AG10803 (cell line): ENCODE measurements around the gene FAM120AOS.

Experiments used
- DNase-seq: peaks from one replicate; pipeline ENCODE4 v3.0.0; 2010; ENCODE audit warnings: low read depth
- H3K4me3 ChIP-seq: 2 replicates; pipeline ENCODE4 v1.5.1; 2011; ENCODE audit warnings: mild to moderate bottlenecking, low read length, control low read depth
- TF ChIP-seq, protein P1 (sequence below): conservative IDR thresholded peaks from 2 replicates; pipeline ENCODE4 v1.5.1; 2011; ENCODE audit warnings: mild to moderate bottlenecking, low read length, control low read depth, inconsistent platforms

Gene FAM120AOS

DNA sequence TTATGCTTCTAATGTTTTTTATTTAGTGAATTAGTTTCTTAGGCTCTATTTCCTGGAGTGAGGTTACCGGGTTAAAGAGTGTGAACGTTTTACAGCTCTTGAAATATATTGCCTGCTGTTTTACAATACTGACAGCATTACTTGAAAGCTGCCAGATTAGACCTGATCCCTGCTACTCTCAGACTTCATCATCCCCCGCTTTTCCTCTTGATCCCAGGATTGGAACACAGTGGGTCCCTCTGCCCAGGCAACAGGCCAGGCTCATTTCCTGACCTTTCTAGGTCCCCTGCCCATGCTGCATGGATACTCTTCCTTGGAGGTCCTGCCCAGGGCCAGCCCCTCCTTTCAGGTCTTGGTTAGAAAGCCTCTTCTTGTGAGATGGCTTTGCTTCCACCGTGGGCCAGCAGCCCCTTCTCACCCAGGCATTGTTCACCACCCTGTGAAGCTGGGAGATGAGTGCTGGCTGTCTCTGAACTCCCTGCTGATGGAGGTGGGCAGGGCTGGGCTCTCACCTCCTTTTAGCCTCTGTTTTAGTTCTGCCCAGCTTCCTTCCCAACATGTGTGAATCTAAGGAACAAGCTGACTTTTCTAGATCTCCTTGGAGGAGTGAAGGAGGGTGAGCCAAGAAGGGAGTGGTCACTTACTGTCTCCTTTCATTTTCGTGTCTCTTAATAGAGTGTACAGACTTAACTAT lies 15.5 kb upstream of the FAM120AOS start:
- peak overlapping the region; percentile 23; the same call in 1 of the 2 replicates for H3K4me3 ChIP-seq
- TF ChIP-seq, protein P1, sequence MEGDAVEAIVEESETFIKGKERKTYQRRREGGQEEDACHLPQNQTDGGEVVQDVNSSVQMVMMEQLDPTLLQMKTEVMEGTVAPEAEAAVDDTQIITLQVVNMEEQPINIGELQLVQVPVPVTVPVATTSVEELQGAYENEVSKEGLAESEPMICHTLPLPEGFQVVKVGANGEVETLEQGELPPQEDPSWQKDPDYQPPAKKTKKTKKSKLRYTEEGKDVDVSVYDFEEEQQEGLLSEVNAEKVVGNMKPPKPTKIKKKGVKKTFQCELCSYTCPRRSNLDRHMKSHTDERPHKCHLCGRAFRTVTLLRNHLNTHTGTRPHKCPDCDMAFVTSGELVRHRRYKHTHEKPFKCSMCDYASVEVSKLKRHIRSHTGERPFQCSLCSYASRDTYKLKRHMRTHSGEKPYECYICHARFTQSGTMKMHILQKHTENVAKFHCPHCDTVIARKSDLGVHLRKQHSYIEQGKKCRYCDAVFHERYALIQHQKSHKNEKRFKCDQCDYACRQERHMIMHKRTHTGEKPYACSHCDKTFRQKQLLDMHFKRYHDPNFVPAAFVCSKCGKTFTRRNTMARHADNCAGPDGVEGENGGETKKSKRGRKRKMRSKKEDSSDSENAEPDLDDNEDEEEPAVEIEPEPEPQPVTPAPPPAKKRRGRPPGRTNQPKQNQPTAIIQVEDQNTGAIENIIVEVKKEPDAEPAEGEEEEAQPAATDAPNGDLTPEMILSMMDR: no peak
- peak; percentile 53 for DNase-seq

DNA sequence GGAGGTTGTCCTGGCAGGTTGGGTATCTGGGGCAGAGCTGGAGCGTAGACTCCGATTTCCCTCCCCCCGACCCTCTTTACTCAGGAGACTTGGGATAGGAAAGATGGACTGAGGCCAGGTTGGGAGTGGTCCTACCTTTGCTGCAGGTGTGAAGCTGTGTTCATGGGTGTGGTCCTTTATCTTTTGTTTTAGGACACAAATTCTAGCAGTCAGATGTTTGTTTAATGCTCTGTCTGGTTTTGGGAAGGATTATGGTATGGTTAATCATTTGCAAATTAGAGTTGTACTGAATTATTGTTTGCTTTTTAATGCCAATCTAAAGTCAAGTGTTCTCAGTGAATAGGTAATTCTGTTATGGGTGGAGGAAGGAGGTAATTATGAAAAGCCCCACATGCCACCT lies 14.1 kb upstream of the FAM120AOS start:
- TF ChIP-seq, protein P1: no peak
- DNase-seq: no peak
- H3K4me3 ChIP-seq: no peak overlapping the region

DNA sequence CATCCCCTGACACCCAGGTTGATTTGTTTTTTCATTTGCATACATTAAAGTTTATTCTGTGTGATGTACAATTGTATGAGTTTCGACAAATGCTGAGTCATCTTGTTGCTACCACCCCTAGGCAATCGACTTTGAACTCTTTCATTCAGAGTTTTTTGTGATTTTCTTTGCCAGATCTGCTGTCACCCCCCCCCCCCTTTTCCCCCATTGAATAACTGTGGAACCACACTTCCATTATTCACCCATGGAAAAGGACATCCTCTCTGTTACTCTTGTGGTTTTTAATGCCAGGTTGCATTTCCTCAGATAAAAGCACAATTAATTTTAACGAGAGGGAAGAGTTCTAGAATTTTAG lies 13.7 kb upstream of the FAM120AOS start:
- TF ChIP-seq, protein P1: no peak
- no peak overlapping the region for H3K4me3 ChIP-seq
- no peak for DNase-seq

DNA sequence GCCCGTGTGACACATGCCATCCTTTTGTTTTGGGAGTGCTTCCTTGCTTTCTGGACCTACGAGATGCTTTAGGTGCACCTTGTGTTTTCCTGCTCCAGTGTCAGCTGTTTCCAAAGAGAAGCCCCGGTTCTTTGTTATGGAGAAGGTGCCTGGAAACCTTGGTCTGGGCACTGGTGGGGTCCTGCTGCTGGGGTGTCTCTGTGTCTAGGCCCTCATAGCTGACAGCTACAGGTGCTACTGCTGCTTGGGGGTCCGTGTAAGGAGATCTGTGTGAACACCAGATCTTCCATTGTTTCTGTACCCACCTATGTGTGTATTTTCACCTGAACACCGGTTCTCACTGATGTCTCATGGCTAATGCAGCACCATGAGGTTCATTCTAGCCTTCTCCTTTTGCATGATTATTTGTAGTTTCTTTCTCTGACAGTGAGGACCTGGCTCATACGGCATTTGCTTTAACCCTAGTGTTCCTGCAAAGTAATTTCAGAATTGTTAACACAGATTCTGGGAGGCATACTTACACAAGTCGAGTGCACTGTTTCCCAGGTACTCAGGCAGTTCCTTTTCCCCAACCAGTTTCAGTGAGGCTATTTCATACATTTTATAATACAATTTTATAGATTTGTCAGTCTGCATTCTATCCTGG lies 13.2 kb upstream of the FAM120AOS start:
- H3K4me3 ChIP-seq: no peak overlapping the region
- TF ChIP-seq, protein P1: no peak
- no peak for DNase-seq

DNA sequence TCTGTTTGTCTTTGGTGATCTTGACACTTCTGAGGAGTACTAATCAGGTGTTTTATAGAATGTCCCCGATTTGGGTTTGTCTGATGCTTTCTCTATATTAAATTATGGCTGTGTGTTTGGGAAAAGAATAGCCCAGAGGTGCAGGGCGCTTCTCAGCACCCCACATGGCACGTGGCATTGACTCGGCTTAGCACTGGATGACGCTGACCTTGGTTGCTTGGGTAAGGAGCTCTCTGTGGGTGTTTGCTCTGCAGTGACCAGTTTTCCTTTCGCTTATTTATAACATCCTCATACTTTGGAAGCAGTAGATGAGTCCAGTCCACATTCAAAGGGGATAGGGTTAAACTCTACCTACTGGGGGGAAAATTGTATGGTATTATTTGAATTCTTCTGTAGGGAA lies 12.5 kb upstream of the FAM120AOS start:
- DNase-seq: no peak
- TF ChIP-seq, protein P1: no peak
- no peak overlapping the region for H3K4me3 ChIP-seq

DNA sequence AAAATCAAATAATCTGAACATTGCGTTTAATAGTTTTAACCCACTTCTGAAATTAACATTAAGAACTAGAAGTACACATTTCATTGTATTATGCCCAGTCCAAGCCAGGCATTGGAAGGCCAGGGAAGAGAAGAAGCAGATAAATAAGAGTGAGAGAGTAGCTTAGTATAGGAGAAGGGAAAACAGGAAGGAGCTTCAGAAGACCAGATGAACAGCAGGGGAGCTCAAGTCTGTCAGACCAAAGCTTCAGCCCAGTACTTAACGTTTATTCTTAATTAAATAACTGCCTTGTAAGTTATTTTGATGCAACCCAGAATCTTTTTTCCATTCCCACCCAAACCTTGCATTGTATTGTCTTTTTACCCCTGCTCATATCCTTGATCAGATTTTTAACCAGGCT lies 11.5 kb upstream of the FAM120AOS start:
- TF ChIP-seq, protein P1: no peak
- no peak overlapping the region for H3K4me3 ChIP-seq
- no peak for DNase-seq

DNA sequence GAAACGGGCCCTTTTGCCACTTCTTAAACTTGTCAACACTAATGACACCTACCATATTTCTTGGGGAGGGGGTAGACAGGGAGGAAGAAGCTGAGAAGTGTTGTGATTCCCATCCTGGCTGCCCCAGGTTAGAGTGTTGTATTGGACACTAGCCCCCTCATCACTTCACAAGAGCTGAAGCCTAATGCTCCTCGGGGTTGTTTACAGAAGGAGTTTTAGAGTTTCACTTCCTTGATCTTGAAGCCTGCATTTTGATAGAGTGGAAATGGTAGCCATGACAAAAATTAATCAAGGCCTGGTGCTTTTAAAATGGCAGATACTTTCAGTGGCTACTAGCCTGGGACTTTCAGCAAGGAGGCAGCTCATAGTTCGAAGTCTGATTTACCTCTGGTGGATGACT lies 11.0 kb upstream of the FAM120AOS start:
- H3K4me3 ChIP-seq: no peak overlapping the region
- TF ChIP-seq, protein P1: no peak
- DNase-seq: no peak
